CD4-positive, alpha-beta T cell treated with Interferon gamma for 1 hour (primary cell): ENCODE measurements around the gene PML.

ENCODE experiments used
- DNase-seq: peaks from one replicate; pipeline ENCODE4 v3.0.0-alpha.2; 2020

Gene PML

GRCh38 chr15:74013374-74013894 lies 18.9 kb downstream of the PML start:
- no peak for DNase-seq

- no peak for DNase-seq
Observed at GRCh38 chr15:74019734-74020133, 25.2 kb downstream of the PML start.

GRCh38 chr15:74022706-74023470 lies 28.4 kb downstream of the PML start:
- DNase-seq, result no peak

- DNase-seq, result no peak
Observed at GRCh38 chr15:74024687-74025086, 30.2 kb downstream of the PML start.

- DNase-seq, result no peak
Observed at GRCh38 chr15:74025436-74025835, 30.9 kb downstream of the PML start.

- DNase-seq, result no peak
Observed at GRCh38 chr15:74027688-74028087, 33.2 kb downstream of the PML start.

- no peak for DNase-seq
Observed at GRCh38 chr15:74028646-74029045, 34.1 kb downstream of the PML start.

- DNase-seq, result no peak
Observed at GRCh38 chr15:74032046-74032445, 37.5 kb downstream of the PML start.

GRCh38 chr15:74032606-74033561 lies 38.4 kb downstream of the PML start:
- no peak for DNase-seq

- DNase-seq, result no peak
Observed at GRCh38 chr15:74034206-74034755, 39.8 kb downstream of the PML start.

- DNase-seq, result no peak
Observed at GRCh38 chr15:74035121-74036017, 40.9 kb downstream of the PML start.

- DNase-seq, result no peak
Observed at GRCh38 chr15:74036271-74037170, 42.0 kb downstream of the PML start.

GRCh38 chr15:74037171-74038117 lies 42.9 kb downstream of the PML start:
- DNase-seq, result no peak

- DNase-seq, result no peak
Observed at GRCh38 chr15:74038707-74039655, 44.5 kb downstream of the PML start.

GRCh38 chr15:74039656-74040010 lies 45.1 kb downstream of the PML start:
- DNase-seq, result no peak

- DNase-seq, result no peak
Observed at GRCh38 chr15:74040109-74040850, 45.8 kb downstream of the PML start.

- no peak for DNase-seq
Observed at GRCh38 chr15:74041311-74041756, 46.8 kb downstream of the PML start.
